SK-N-SH treated with all-trans-retinoic acid at 6 μM for 48 hours (cell line): ENCODE data around the gene MEF2C.

Source experiments
- ATAC-seq: fragments of 200-7000 bp; cut with Tn5 transposase; 3 replicates; pipeline ENCODE4 v1.9.1; 2020; ENCODE audit warnings: mild to moderate bottlenecking, moderate library complexity
- ARNTL ChIP-seq: fragments of 450-650 bp; formaldehyde crosslinking; IDR thresholded peaks from 2 replicates; pipeline ENCODE4 v1.5.0; 2020; ENCODE audit warnings: low read depth, mild to moderate bottlenecking, moderate library complexity, borderline replicate concordance
- BACH2 ChIP-seq: fragments of 250-450 bp; sonication (Bioruptor Pico); IDR thresholded peaks from 2 replicates; pipeline ENCODE4 v1.9.0; 2021; ENCODE audit warnings: mild to moderate bottlenecking, borderline replicate concordance
- CREB5 ChIP-seq: fragments of 250-450 bp; sonication (Bioruptor Pico); IDR thresholded peaks from 2 replicates; pipeline ENCODE4 v1.5.1; 2020; ENCODE audit warnings: low read depth, mild to moderate bottlenecking, moderate library complexity
- CSDC2 ChIP-seq: fragments of 250-450 bp; sonication (Bioruptor Pico); IDR thresholded peaks from 2 replicates; pipeline ENCODE4 v1.5.0; 2020; ENCODE audit warnings: mild to moderate bottlenecking, moderate library complexity
- CSRNP3 ChIP-seq: fragments of 250-450 bp; sonication (Bioruptor Pico); IDR thresholded peaks from 2 replicates; pipeline ENCODE4 v1.5.1; 2021; ENCODE audit warnings: mild to moderate bottlenecking, moderate library complexity
- GLIS3 ChIP-seq: fragments of 250-450 bp; sonication (Bioruptor Pico); IDR thresholded peaks from 2 replicates; pipeline ENCODE4 v1.5.0; 2020; ENCODE audit warnings: mild to moderate bottlenecking, moderate library complexity
- ISL1 ChIP-seq: fragments of 250-450 bp; sonication (Bioruptor Pico); IDR thresholded peaks from 2 replicates; pipeline ENCODE4 v2.1.2; 2022; ENCODE audit warnings: mild to moderate bottlenecking, moderate library complexity
- OSR1 ChIP-seq: fragments of 250-450 bp; sonication (Bioruptor Pico); IDR thresholded peaks from 2 replicates; pipeline ENCODE4 v1.8.0; 2022; ENCODE audit warnings: moderate library complexity, mild to moderate bottlenecking, inconsistent platforms
- PATZ1 ChIP-seq: fragments of 250-450 bp; sonication (Bioruptor Pico); IDR thresholded peaks from 2 replicates; pipeline ENCODE4 v1.8.0; 2020; ENCODE audit warnings: mild to moderate bottlenecking, moderate library complexity, borderline replicate concordance
- PPARA ChIP-seq: fragments of 250-450 bp; sonication (Bioruptor Pico); IDR thresholded peaks from 2 replicates; pipeline ENCODE4 v1.5.0; 2020; ENCODE audit warnings: mild to moderate bottlenecking, borderline replicate concordance
- SNAI2 ChIP-seq: fragments of 250-450 bp; sonication (Bioruptor Pico); IDR thresholded peaks from 2 replicates; pipeline ENCODE4 v1.5.0; 2020; ENCODE audit warnings: mild to moderate bottlenecking, moderate library complexity
- TCF4 ChIP-seq: fragments of 250-450 bp; sonication (Bioruptor Pico); IDR thresholded peaks from 2 replicates; pipeline ENCODE4 v1.8.0; 2021; ENCODE audit warnings: mild to moderate bottlenecking, moderate library complexity, borderline replicate concordance
- TOX ChIP-seq: fragments of 250-450 bp; sonication (Bioruptor Pico); IDR thresholded peaks from 2 replicates; pipeline ENCODE4 v1.8.0; 2021; ENCODE audit warnings: mild to moderate bottlenecking, moderate library complexity, borderline replicate concordance
- ZC3H10 ChIP-seq: fragments of 250-450 bp; sonication (Bioruptor Pico); IDR thresholded peaks from 2 replicates; pipeline ENCODE4 v1.5.1; 2021; ENCODE audit warnings: mild to moderate bottlenecking, moderate library complexity
- ZFP30 ChIP-seq: fragments of 450-650 bp; formaldehyde crosslinking; IDR thresholded peaks from 2 replicates; pipeline ENCODE4 v1.5.0; 2022; ENCODE audit warnings: mild to moderate bottlenecking, moderate library complexity
- ZNF565 ChIP-seq: fragments of 450-650 bp; formaldehyde crosslinking; conservative IDR thresholded peaks from 2 replicates; pipeline ENCODE4 v1.5.0; 2020; ENCODE audit warnings: low read depth, mild to moderate bottlenecking, moderate library complexity
- ZNF70 ChIP-seq: fragments of 450-650 bp; formaldehyde crosslinking; IDR thresholded peaks from 2 replicates; pipeline ENCODE4 v1.5.0; 2020; ENCODE audit warnings: mild to moderate bottlenecking, moderate library complexity
- ZNF8 ChIP-seq: fragments of 450-650 bp; formaldehyde crosslinking; IDR thresholded peaks from 2 replicates; pipeline ENCODE4 v1.5.0; 2020; ENCODE audit warnings: mild to moderate bottlenecking, moderate library complexity
- TF ChIP-seq, protein P1 (sequence below): fragments of 250-450 bp; sonication (Bioruptor Pico); IDR thresholded peaks from 2 replicates; pipeline ENCODE4 v1.8.0; 2021; ENCODE audit warnings: low read depth, mild to moderate bottlenecking, moderate library complexity, borderline replicate concordance

The MEF2C gene

DNA sequence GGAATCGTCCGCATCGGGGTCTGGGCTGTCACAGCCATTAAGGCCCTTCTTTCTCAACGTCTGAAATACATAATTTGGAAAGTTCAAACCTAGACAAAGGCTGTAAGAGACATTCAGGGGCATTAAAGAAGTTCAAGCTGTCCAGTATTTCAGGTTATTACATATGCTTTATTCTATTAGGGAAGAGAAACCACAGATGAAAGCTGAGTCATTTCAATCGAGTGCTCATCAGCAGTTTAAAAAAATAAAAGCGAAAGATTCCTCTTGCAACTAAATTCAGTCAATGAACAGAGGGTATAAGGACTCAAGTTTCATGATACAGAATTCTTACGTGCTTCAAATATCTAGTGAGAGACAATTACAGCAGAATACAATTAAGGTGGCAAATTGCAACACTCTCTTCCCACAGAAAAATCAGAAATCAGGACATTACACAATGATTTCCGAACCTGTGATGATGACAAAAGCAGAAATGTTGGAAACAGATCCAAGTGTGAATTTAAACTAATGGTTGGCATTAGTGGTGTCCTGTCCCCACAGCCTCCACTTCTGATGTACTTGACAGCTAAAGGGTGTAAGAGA is 121.6 kb downstream of the MEF2C start (continued):
- TF ChIP-seq PATZ1, result no peak
- TF ChIP-seq TOX (CRISPR knock-in tag), result no peak
- no peak for TF ChIP-seq ARNTL (CRISPR knock-in tag)
- no peak for TF ChIP-seq ISL1
- no peak for TF ChIP-seq ZNF565
- no peak for TF ChIP-seq CREB5 (CRISPR knock-in tag)

GRCh38 chr5:88760527-88760926 is 122.5 kb downstream of the MEF2C start:
- no peak for ATAC-seq
- TF ChIP-seq BACH2 (CRISPR knock-in tag) (no peak), CREB5 (CRISPR knock-in tag) (no peak), ARNTL (CRISPR knock-in tag) (no peak), PPARA (CRISPR knock-in tag) (no peak), SNAI2 (CRISPR knock-in tag) (no peak), ZNF70 (no peak), TCF4 (CRISPR knock-in tag) (no peak)

GRCh38 chr5:88758591-88758990 is 124.4 kb downstream of the MEF2C start:
- TF ChIP-seq PATZ1 (no peak), TCF4 (CRISPR knock-in tag) (no peak), BACH2 (CRISPR knock-in tag) (no peak), ZNF8 (no peak), OSR1 (no peak)
- TF ChIP-seq, protein P1, sequence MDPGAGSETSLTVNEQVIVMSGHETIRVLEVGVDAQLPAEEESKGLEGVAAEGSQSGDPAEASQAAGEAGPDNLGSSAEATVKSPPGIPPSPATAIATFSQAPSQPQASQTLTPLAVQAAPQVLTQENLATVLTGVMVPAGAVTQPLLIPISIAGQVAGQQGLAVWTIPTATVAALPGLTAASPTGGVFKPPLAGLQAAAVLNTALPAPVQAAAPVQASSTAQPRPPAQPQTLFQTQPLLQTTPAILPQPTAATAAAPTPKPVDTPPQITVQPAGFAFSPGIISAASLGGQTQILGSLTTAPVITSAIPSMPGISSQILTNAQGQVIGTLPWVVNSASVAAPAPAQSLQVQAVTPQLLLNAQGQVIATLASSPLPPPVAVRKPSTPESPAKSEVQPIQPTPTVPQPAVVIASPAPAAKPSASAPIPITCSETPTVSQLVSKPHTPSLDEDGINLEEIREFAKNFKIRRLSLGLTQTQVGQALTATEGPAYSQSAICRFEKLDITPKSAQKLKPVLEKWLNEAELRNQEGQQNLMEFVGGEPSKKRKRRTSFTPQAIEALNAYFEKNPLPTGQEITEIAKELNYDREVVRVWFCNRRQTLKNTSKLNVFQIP, result no peak

DNA sequence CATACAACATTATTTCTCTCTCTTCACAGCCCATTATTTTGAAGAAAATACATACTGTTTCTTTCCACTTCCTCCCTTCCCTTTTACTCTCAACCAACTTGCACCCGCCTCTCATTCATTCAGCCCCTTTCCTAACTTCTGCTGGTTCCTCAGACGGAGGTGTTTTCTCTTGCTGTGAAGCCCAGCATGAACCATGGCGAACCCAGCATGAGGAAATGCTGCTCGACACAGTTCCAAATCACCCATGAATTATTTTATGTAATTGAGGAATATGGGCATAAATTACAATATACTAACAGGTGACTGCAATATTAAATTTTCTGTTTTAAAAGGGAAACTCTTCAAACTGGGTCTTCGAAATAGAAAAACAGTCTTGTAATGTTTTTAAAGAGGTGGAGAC is 124.8 kb downstream of the MEF2C start:
- ATAC-seq, result no peak
- TF ChIP-seq SNAI2 (CRISPR knock-in tag) (no peak), PATZ1 (no peak), CSRNP3 (no peak), ARNTL (CRISPR knock-in tag) (no peak), ZNF565 (no peak), OSR1 (no peak), CSDC2 (CRISPR knock-in tag) (no peak), PPARA (CRISPR knock-in tag) (no peak), ZFP30 (CRISPR knock-in tag) (no peak), TOX (CRISPR knock-in tag) (no peak), ZNF8 (no peak), ZC3H10 (CRISPR knock-in tag) (no peak), ZNF70 (no peak), GLIS3 (CRISPR knock-in tag) (no peak)
- TF ChIP-seq, protein P1, result no peak

More at GRCh38 chr5:88758591-88758990, 124.4 kb downstream of the MEF2C start:
- ATAC-seq, result no peak
